Glutamatergic neuron (in vitro differentiated cells): ENCODE data around the gene TEX30. TPM values are rescaled to one million over a fixed set of nuclear protein-coding genes. Genes with fewer than 3 reads are reported as not detected.
A peak's percentile ranks its signal among the peaks of the same experiment; 100 is the strongest.

ENCODE experiments used
- DNase-seq: peaks from one replicate; pipeline ENCODE4 v3.0.0; 2022
- H3K27ac Mint-ChIP-seq: one replicate; pipeline ENCODE4 v1.8.0; 2020; ENCODE audit warnings: mild to moderate bottlenecking, mixed read lengths, inconsistent platforms; ENCODE audit not compliant: unreplicated experiment
- H3K27me3 Mint-ChIP-seq: one replicate; pipeline ENCODE4 v1.8.0; 2020; ENCODE audit warnings: mild to moderate bottlenecking, moderate library complexity, mixed read lengths, inconsistent platforms; ENCODE audit not compliant: unreplicated experiment
- H3K36me3 Mint-ChIP-seq: one replicate; pipeline ENCODE4 v1.8.0; 2020; ENCODE audit warnings: mild to moderate bottlenecking, mixed read lengths, inconsistent platforms; ENCODE audit not compliant: unreplicated experiment
- H3K4me1 Mint-ChIP-seq: one replicate; pipeline ENCODE4 v1.8.0; 2020; ENCODE audit warnings: mild to moderate bottlenecking, low read depth, mixed read lengths, inconsistent platforms; ENCODE audit not compliant: unreplicated experiment
- H3K4me3 Mint-ChIP-seq: one replicate; pipeline ENCODE4 v1.8.0; 2020; ENCODE audit warnings: mild to moderate bottlenecking, mixed read lengths, inconsistent platforms; ENCODE audit not compliant: unreplicated experiment
- H3K9me3 Mint-ChIP-seq: one replicate; pipeline ENCODE4 v1.8.0; 2020; ENCODE audit warnings: mild to moderate bottlenecking, moderate library complexity, mixed read lengths, inconsistent platforms; ENCODE audit not compliant: unreplicated experiment
- long read RNA-seq: library from polyadenylated mRNA; unstranded; transcript quantifications from one replicate; pipeline ENCODE4 v2.0.0, GENCODE V29; 2020; ENCODE audit not compliant: unreplicated experiment
- total RNA-seq: library from RNA; stranded (reverse); fragmentation: NEBNext Ultra II Directional; extraction: Animal tissue kit (Norgen Biotek cat#: 25700); gene quantifications from one replicate; pipeline ENCODE4 v1.2.1, GENCODE V29; 2021; ENCODE audit not compliant: unreplicated experiment
- TF ChIP-seq, protein P1 (sequence below): fragments of 200-600 bp; sonication (generic); IDR thresholded peaks from one replicate; pipeline ENCODE4 v1.5.0; 2021; ENCODE audit not compliant: partially characterized antibody, unreplicated experiment

TEX30 gene
- total RNA-seq: 6.9 TPM
- long read RNA-seq, partial matches to known transcripts: 0 of 6 reads
- long read RNA-seq, other reads (novel, unspliced or antisense): 4 of 6 reads

DNA sequence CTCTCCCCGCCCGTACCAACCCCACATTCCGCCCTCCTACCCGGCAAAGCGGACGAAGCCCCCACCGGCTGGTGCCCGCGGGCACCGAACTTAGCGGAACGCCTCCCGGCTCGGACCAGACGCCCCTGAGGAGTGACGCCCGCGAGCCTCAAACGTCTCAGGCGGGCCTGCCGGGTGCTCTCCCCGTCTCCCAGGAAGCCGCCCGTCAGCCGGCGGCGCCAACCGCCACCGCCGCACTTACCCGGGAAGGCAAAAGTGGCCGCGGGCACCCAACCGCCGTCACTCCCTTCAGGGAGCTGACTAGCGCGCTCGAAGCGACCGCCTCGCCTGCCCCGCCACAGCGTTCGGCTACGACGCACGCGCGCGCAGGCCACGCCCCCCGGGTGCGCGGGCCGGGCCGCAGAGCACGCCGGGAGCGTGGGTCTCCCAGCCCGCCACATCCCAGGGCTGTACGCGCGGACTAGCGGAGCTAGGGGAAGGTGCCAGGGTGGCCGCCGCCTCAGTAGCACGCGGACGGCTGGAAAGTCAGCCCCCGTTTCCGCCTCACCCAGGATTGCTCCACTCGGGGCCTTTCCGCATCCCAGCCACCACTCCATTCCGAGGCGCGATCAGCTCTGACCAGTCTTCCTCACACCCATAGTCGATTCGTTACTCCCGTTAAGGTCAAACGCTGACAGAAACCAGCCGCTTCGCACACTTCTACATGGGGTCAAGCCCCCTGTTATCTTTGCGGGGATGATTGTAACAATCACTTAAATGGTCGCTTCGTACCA lies at the start of gene TEX30:
Gene TEX30, minus strand, starts transcription at position 346 of the 773 bp plus-strand sequence. CDS start 3,760 bp downstream, outside the sequence.
- TF ChIP-seq, protein P1, sequence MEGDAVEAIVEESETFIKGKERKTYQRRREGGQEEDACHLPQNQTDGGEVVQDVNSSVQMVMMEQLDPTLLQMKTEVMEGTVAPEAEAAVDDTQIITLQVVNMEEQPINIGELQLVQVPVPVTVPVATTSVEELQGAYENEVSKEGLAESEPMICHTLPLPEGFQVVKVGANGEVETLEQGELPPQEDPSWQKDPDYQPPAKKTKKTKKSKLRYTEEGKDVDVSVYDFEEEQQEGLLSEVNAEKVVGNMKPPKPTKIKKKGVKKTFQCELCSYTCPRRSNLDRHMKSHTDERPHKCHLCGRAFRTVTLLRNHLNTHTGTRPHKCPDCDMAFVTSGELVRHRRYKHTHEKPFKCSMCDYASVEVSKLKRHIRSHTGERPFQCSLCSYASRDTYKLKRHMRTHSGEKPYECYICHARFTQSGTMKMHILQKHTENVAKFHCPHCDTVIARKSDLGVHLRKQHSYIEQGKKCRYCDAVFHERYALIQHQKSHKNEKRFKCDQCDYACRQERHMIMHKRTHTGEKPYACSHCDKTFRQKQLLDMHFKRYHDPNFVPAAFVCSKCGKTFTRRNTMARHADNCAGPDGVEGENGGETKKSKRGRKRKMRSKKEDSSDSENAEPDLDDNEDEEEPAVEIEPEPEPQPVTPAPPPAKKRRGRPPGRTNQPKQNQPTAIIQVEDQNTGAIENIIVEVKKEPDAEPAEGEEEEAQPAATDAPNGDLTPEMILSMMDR: no peak
- peak; percentile 87 for DNase-seq
- Mint-ChIP-seq H3K27ac (peak within 1 kb of the TSS; percentile 89), H3K4me3 (peak within 1 kb of the TSS; percentile 96), H3K27me3 (peaks cover 3% of the 10 kb centered on the region), H3K4me1 (peaks cover 4% of the 10 kb centered on the region), H3K36me3 (no peaks in the 10 kb centered on the region), H3K9me3 (no peaks in the 10 kb centered on the region)

GRCh38 chr13:102817907-102818306 lies 44.3 kb upstream of the TEX30 start:
- Mint-ChIP-seq H3K4me3 (no peak overlapping the region), H3K27ac (no peak overlapping the region), H3K4me1 (peaks cover 7% of the 10 kb centered on the region), H3K27me3 (no peaks in the 10 kb centered on the region), H3K36me3 (peaks cover 5% of the 10 kb centered on the region), H3K9me3 (no peaks in the 10 kb centered on the region)
- TF ChIP-seq, protein P1: no peak
- DNase-seq: no peak

- no peak for DNase-seq
- no peaks in the 10 kb centered on the region for H3K27me3 Mint-ChIP-seq
- peaks cover 7% of the 10 kb centered on the region for H3K4me1 Mint-ChIP-seq
- TF ChIP-seq, protein P1: no peak
- no peaks in the 10 kb centered on the region for H3K36me3 Mint-ChIP-seq
- no peak overlapping the region for H3K27ac Mint-ChIP-seq
- no peaks in the 10 kb centered on the region for H3K9me3 Mint-ChIP-seq
- H3K4me3 Mint-ChIP-seq: no peak overlapping the region
Observed at GRCh38 chr13:102817241-102817640, 43.7 kb upstream of the TEX30 start.

DNA sequence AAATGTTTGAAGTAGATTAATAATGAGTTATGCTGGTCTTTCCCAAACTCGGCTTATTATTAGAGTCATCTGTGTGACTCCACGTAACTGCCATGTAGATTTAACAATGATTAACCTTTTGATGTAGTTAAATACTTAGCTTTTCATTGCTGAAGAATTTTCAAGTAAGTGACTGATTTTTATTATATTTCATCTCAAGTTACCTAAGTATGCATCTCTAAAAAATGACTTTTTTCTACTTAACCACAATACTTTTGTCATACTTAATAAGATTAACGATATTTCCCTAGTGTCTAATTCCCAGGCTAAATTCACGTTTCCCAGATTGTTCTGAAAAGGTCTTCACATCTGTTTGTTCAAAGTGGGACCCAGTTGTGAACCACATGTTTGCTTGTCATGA lies 43.1 kb upstream of the TEX30 start:
- Mint-ChIP-seq H3K4me3 (no peak overlapping the region), H3K36me3 (peaks cover 4% of the 10 kb centered on the region), H3K9me3 (peaks cover 3% of the 10 kb centered on the region), H3K27me3 (no peaks in the 10 kb centered on the region), H3K4me1 (peaks cover 7% of the 10 kb centered on the region), H3K27ac (no peak overlapping the region)
- DNase-seq: no peak
- TF ChIP-seq, protein P1: no peak

DNA sequence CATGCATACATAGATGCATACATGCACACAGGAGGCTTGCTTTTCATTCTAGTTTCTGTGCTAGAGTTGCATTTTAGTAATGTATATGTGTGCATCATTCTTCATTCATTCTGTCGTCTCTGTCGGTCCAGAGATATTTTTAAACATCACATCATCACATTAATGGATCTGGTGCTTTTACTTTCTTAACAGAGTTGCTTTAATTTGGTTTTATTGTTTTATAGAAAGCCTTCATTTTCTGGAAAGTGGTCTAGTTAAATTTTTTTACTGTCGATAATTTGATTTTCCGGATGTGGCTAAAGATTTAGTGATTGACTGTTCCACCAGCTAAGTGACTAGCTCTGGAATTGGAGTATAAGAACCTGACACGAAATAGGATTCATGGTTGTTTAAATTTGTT lies 42.2 kb upstream of the TEX30 start:
- no peak for DNase-seq
- no peak overlapping the region for H3K27ac Mint-ChIP-seq
- H3K4me1 Mint-ChIP-seq: peaks cover 7% of the 10 kb centered on the region
- TF ChIP-seq, protein P1: no peak
- H3K27me3 Mint-ChIP-seq: no peaks in the 10 kb centered on the region
- H3K9me3 Mint-ChIP-seq: peaks cover 3% of the 10 kb centered on the region
- H3K4me3 Mint-ChIP-seq: no peak overlapping the region
- peaks cover 8% of the 10 kb centered on the region for H3K36me3 Mint-ChIP-seq
